Measurements from ENCODE around the gene PFN1. TPM values are rescaled to one million over a fixed set of nuclear protein-coding genes. Genes with fewer than 3 reads are reported as not detected.

Gene PFN1
- total and polyA plus RNA-seq, 9 of the 15 experiments (the other 6 are each of a cell fraction or from before 2014, with no cell fraction given) = 60.5 to 1,479 (median 456) TPM

DNA sequence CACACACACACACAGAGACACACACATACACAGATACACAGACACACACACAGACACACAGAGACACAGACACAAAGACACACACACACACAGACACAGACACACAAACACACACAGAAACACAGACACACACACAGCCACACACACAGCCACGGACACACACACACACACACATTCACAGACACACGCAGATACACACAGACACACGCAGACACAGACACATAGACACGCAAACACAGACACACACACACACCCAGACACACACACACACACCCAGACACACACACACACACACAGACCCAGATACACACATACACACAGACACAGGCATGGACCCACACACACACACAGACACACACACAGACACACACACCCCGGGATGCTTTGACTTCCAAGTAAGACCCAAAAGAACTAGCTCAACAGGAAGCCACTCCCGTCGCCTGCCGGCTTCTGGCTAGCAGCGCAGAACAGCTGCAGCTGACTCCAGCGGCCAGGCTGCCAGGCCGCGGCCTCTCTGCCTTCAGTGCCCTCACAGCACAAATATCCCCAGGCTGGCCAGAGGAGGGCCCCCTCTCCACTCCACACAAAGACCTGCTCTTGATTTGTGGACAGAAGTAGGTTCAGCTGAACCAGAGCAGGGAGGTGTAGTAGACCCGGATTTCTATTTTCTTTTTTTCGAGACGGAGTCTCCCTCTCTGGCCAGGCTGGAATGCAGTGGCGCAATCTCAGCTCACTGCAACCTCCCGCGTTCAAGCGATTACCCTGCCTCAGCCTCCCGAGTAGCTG lies 39.4 kb downstream of the PFN1 start (continued):
- no peak for TF ChIP-seq GATA2 (CRISPR knock-in tag; IDR thresholded peaks at IDR 0.05)
- TF ChIP-seq, protein P1, sequence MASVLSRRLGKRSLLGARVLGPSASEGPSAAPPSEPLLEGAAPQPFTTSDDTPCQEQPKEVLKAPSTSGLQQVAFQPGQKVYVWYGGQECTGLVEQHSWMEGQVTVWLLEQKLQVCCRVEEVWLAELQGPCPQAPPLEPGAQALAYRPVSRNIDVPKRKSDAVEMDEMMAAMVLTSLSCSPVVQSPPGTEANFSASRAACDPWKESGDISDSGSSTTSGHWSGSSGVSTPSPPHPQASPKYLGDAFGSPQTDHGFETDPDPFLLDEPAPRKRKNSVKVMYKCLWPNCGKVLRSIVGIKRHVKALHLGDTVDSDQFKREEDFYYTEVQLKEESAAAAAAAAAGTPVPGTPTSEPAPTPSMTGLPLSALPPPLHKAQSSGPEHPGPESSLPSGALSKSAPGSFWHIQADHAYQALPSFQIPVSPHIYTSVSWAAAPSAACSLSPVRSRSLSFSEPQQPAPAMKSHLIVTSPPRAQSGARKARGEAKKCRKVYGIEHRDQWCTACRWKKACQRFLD (CRISPR knock-in tag; IDR thresholded peaks at IDR 0.05) = no peak
- no peak for TF ChIP-seq NR3C1 (CRISPR knock-in tag; IDR thresholded peaks at IDR 0.05)
- no peak for TF ChIP-seq FIP1L1 (IDR thresholded peaks at IDR 0.05; ENCODE audit: low read depth, low read length, poor library complexity, severe bottlenecking)
- no peak for TF ChIP-seq EGR1 (conservative IDR thresholded peaks at IDR 0.05)
- no peak for TF ChIP-seq ZNF280B (CRISPR knock-in tag; IDR thresholded peaks at IDR 0.05)
- TF ChIP-seq LEF1 (IDR thresholded peaks at IDR 0.05) = no peak
- TF ChIP-seq, protein P2, sequence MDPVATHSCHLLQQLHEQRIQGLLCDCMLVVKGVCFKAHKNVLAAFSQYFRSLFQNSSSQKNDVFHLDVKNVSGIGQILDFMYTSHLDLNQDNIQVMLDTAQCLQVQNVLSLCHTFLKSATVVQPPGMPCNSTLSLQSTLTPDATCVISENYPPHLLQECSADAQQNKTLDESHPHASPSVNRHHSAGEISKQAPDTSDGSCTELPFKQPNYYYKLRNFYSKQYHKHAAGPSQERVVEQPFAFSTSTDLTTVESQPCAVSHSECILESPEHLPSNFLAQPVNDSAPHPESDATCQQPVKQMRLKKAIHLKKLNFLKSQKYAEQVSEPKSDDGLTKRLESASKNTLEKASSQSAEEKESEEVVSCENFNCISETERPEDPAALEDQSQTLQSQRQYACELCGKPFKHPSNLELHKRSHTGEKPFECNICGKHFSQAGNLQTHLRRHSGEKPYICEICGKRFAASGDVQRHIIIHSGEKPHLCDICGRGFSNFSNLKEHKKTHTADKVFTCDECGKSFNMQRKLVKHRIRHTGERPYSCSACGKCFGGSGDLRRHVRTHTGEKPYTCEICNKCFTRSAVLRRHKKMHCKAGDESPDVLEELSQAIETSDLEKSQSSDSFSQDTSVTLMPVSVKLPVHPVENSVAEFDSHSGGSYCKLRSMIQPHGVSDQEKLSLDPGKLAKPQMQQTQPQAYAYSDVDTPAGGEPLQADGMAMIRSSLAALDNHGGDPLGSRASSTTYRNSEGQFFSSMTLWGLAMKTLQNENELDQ (CRISPR knock-in tag; IDR thresholded peaks at IDR 0.05; ENCODE audit: borderline replicate concordance) = no peak
- no peak for TF ChIP-seq TAF9B (IDR thresholded peaks at IDR 0.05; ENCODE audit: partially characterized antibody)
- TF ChIP-seq, protein P3, sequence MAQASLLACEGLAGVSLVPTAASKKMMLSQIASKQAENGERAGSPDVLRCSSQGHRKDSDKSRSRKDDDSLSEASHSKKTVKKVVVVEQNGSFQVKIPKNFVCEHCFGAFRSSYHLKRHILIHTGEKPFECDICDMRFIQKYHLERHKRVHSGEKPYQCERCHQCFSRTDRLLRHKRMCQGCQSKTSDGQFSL (CRISPR knock-in tag; IDR thresholded peaks at IDR 0.05) = no peak
- TF ChIP-seq, protein P3 (tag; IDR thresholded peaks at IDR 0.05) = no peak
- no peak for TF ChIP-seq ZNF57 (CRISPR knock-in tag; IDR thresholded peaks at IDR 0.05)
- TF ChIP-seq ARNT (IDR thresholded peaks at IDR 0.05) = 0 out of 4 replicates have a peak, but pooled peaks of 1 of the 2 experiments have one; percentile 37
- no peak for TF ChIP-seq CBFA2T2 (conservative IDR thresholded peaks at IDR 0.05)
- TF ChIP-seq, protein P4, sequence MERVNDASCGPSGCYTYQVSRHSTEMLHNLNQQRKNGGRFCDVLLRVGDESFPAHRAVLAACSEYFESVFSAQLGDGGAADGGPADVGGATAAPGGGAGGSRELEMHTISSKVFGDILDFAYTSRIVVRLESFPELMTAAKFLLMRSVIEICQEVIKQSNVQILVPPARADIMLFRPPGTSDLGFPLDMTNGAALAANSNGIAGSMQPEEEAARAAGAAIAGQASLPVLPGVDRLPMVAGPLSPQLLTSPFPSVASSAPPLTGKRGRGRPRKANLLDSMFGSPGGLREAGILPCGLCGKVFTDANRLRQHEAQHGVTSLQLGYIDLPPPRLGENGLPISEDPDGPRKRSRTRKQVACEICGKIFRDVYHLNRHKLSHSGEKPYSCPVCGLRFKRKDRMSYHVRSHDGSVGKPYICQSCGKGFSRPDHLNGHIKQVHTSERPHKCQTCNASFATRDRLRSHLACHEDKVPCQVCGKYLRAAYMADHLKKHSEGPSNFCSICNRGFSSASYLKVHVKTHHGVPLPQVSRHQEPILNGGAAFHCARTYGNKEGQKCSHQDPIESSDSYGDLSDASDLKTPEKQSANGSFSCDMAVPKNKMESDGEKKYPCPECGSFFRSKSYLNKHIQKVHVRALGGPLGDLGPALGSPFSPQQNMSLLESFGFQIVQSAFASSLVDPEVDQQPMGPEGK (CRISPR knock-in tag; IDR thresholded peaks at IDR 0.05; ENCODE audit: borderline replicate concordance) = no peak
- no peak for TF ChIP-seq RFX5 (IDR thresholded peaks at IDR 0.05; ENCODE audit: low read depth, low read length)
- TF ChIP-seq ELF4 (CRISPR knock-in tag; IDR thresholded peaks at IDR 0.05) = peak; percentile 65; the same call in 1 of the 2 replicates
- TF ChIP-seq NFE2 (IDR thresholded peaks at IDR 0.05; ENCODE audit: low read depth) = no peak
- TF ChIP-seq DIDO1 (tag; IDR thresholded peaks at IDR 0.05; ENCODE audit: low read depth) = peak; percentile 59; the same call in 1 of the 2 replicates
- TF ChIP-seq GABPA (tag; conservative IDR thresholded peaks at IDR 0.05; ENCODE audit: low read depth) = no peak
